Measurements from ENCODE around the gene PAWR.
"Not testable (repeated sequence)": the region's sequence is repeated elsewhere in the genome, so short reads cannot be mapped to it uniquely, and the experiment has no call there.

The PAWR gene

GRCh38 chr12:79657136-79657535 lies 33.6 kb downstream of the PAWR start:
- no peak overlapping the region for H3K4me3 ChIP-seq (ENCODE audit: low read depth, low read length)
- DNase-seq (ENCODE audit: low read depth): no peak
- TF ChIP-seq MAX (IDR thresholded peaks at IDR 0.05; ENCODE audit: low read depth, low read length): no peak
- no peak for TF ChIP-seq CTCF (IDR thresholded peaks at IDR 0.05; ENCODE audit: low read depth, low read length)
- TF ChIP-seq MYC (IDR thresholded peaks at IDR 0.05; ENCODE audit: low read depth, low read length): no peak
- no peak for TF ChIP-seq POLR2A (IDR thresholded peaks at IDR 0.05; ENCODE audit: extremely low read depth, insufficient read length)

GRCh38 chr12:79655036-79655435 lies 35.7 kb downstream of the PAWR start:
- H3K4me3 ChIP-seq (ENCODE audit: low read depth, low read length): no peak overlapping the region

GRCh38 chr12:79652521-79652920 lies 38.2 kb downstream of the PAWR start:
- TF ChIP-seq POLR2A (IDR thresholded peaks at IDR 0.05; ENCODE audit: extremely low read depth, insufficient read length) (no peak), MYC (IDR thresholded peaks at IDR 0.05; ENCODE audit: low read depth, low read length) (no peak), CTCF (IDR thresholded peaks at IDR 0.05; ENCODE audit: low read depth, low read length) (no peak), MAX (IDR thresholded peaks at IDR 0.05; ENCODE audit: low read depth, low read length) (no peak)
- no peak for DNase-seq (ENCODE audit: low read depth)

More at GRCh38 chr12:79655036-79655435, 35.7 kb downstream of the PAWR start:
- no peak for DNase-seq (ENCODE audit: low read depth)
- TF ChIP-seq CTCF (IDR thresholded peaks at IDR 0.05; ENCODE audit: low read depth, low read length) (no peak), MYC (IDR thresholded peaks at IDR 0.05; ENCODE audit: low read depth, low read length) (no peak), POLR2A (IDR thresholded peaks at IDR 0.05; ENCODE audit: extremely low read depth, insufficient read length) (no peak), MAX (IDR thresholded peaks at IDR 0.05; ENCODE audit: low read depth, low read length) (no peak)

GRCh38 chr12:79650440-79650839 lies 40.3 kb downstream of the PAWR start:
- no peak for DNase-seq (ENCODE audit: low read depth)
- no peak overlapping the region for H3K4me3 ChIP-seq (ENCODE audit: low read depth, low read length)
- TF ChIP-seq MAX (IDR thresholded peaks at IDR 0.05; ENCODE audit: low read depth, low read length): no peak
- no peak for TF ChIP-seq CTCF (IDR thresholded peaks at IDR 0.05; ENCODE audit: low read depth, low read length)
- TF ChIP-seq POLR2A (IDR thresholded peaks at IDR 0.05; ENCODE audit: extremely low read depth, insufficient read length): no peak
- TF ChIP-seq MYC (IDR thresholded peaks at IDR 0.05; ENCODE audit: low read depth, low read length): no peak

More at GRCh38 chr12:79652521-79652920, 38.2 kb downstream of the PAWR start:
- H3K4me3 ChIP-seq (ENCODE audit: low read depth, low read length): no peak overlapping the region

GRCh38 chr12:79648881-79649280 lies 41.9 kb downstream of the PAWR start:
- H3K4me3 ChIP-seq (ENCODE audit: low read depth, low read length): no peak overlapping the region
- DNase-seq (ENCODE audit: low read depth): no peak
- no peak for TF ChIP-seq CTCF (IDR thresholded peaks at IDR 0.05; ENCODE audit: low read depth, low read length)
- TF ChIP-seq MYC (IDR thresholded peaks at IDR 0.05; ENCODE audit: low read depth, low read length): no peak
- no peak for TF ChIP-seq MAX (IDR thresholded peaks at IDR 0.05; ENCODE audit: low read depth, low read length)
- TF ChIP-seq POLR2A (IDR thresholded peaks at IDR 0.05; ENCODE audit: extremely low read depth, insufficient read length): no peak

- not testable (repeated sequence) for DNase-seq (ENCODE audit: low read depth); H3K4me3 ChIP-seq (ENCODE audit: low read depth, low read length)
Observed at GRCh38 chr12:79646843-79647242, 43.9 kb downstream of the PAWR start.

All from NB4 (cell line).